Lung microvascular endothelial cell (primary cell): Measurements from ENCODE around the gene PCNX4. TPM values are rescaled to one million over a fixed set of nuclear protein-coding genes. Genes with fewer than 3 reads are reported as not detected.

ENCODE experiments used
- DNase-seq, 2 donors: peaks; one replicate each; pipeline versions ENCODE4 v3.0.0 to v3.0.0-alpha.2; 2010; ENCODE audit warnings: low read depth in 2 of 2
- total RNA-seq: library from RNA; depleted of rRNA; stranded (reverse); fragments of >200 nt; gene quantifications from 2 replicates; pipeline ENCODE4 v1.2.1, GENCODE V29; 2014

Gene PCNX4
- total RNA-seq, 1 donor from 2014 or later: 71.0 TPM

DNA sequence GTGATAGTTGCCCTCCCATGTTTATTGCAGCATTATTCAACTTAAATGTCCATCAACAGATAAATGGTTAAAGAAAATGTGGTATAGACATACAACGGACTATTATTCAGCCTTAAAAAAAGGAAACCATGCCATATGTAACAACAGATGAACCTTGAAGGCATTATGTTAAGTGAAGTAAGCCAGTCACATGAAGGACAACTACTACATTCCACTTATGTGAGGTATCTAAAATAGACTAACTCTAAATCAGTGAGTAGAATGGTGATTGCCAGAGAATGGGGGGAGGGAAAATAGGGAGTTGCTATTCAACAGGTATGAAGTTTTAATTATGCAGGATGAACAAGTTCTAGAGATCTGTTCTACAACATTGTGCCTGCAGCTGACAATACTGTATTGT is 10.1 kb downstream of the PCNX4 start:
- DNase-seq: no peak

DNA sequence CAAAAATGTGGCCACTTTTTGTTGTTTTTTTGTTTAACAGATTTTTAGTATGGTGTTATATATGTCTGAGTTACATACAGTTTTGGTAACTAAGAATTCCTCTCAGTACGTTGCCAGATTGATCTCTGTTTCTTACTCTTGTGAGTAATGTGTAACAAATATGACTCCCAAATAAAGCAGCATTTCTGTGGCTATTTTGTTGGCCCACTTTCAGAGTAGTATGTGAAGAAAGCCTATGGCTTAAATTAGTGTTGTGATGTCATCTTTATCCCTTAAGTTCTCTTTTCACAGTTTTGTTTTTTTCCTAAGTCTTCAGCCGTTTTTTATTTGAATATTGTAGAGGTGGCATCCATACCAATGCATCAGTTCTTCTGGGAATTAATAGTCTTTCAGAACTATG is 10.7 kb downstream of the PCNX4 start:
- no peak for DNase-seq

DNA sequence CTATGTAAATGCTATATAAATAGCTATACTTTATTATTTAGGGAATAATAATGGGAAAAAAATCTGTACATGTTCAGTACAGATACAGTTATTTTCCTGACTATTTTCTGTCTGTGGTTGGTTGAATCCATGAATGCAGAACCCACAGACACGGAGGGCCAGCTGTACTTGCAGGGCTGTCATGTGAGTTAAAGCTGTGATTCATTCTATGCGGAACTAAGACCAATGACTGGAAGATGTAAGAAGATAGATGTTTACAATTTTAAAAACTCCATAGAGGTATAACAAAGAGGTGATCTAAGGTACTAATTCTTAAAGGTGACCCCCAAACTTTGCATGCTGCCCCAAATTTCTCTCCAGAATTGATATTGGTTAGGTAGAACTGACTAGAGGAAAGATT is 14.6 kb downstream of the PCNX4 start:
- peak in 1 of 2 donors; percentile 12 for DNase-seq

DNA sequence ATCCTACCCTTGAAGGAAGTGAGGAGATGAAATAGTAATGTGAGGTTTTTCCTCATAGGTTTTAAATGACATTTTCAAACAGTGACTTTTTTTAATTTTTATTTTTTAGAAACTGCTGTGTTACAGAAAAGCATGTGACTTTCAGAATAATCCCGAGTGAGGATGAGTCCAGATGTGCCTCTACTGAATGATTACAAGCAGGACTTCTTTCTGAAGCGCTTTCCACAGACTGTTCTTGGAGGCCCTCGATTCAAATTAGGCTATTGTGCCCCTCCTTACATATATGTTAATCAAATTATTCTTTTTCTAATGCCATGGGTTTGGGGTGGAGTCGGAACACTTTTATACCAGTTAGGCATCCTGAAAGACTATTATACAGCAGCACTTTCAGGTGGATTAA is 15.8 kb downstream of the PCNX4 start:
- no peak for DNase-seq

DNA sequence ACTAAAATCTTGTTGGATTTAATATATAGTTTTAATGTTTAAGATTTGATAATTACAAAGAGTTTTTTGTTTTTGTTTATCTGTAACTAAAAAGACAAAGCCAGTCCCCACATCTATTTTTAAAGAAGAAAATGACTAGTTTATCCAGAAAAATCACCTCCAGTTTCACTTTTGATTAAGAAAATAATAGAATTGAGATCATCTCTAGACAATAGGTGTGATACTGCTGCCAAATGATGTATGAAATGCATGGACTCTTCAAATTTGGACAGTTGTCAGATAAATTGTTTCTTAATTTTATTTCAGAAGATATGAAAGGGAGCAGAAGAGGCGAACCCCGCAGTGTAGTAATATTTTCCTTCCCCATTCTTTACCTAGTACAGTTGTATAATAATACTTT is 20.0 kb downstream of the PCNX4 start:
- no peak for DNase-seq

DNA sequence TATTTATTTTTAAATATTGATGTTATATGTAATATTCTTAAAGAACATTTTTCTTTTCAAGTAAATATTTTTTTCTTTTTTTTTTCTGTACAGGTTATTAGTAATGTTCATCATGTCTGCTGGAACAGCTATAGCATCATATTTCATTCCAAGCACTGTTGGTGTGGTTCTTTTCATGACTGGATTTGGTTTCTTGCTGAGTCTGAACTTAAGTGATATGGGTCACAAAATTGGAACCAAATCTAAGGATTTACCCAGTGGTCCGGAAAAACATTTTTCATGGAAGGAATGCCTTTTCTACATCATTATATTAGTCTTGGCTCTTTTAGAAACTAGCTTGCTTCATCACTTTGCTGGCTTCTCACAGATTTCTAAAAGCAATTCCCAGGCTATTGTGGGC is 23.2 kb downstream of the PCNX4 start:
- no peak for DNase-seq

DNA sequence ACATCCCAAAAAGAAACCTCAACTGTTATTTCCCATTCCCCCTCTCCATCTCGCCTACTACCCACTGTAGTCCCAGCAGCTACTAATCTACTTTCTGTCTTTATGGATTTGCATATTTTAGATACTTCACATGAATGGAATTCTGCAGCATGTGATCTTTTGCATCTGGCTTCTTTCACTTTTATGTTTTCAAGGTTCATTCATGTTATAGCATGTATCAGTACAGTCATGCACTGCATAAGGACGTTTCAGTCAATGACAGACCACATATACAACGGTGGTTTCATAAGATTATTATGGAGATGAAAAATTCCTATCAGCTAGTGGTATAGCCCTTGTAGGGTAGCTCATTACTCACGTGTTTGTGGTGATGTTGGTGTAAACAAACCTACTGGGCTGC is 24.5 kb downstream of the PCNX4 start:
- DNase-seq: no peak

DNA sequence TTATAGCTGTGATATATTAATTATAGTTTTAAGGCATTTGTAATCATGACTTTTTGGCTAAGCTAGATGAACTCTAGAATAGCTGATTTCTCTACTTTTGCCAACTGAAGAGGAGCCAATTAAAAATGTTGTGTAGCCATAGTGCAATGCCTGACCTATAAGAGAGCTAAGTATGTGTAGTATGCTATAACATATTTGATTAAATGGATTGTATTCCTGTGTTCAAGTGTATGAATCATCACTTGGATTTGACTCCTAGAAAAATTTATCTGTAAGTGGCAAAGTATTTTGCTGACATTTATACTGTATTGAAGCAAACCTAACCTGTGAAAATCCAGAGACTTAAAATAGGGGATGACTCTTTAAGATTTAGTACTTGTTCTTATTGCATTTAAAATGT is 34.2 kb downstream of the PCNX4 start:
- no peak for DNase-seq

DNA sequence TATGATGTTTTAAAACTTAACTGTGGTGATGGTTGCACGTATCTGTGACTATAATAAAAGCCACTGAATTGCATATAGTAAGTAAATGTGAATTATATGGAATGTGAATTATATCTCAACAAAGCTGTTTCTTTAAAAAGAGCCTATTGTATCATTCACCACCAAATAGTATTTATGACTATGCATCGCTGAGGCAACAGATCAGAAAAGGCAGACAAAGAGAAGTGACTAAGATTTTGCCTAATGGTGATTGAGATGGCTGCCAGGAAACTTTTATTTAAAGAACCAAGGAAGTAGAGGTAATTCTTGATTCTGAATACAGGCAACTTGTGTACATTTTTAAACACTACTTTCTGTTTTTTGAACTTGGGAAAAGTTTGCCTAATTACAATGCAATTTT is 41.8 kb downstream of the PCNX4 start:
- no peak for DNase-seq

DNA sequence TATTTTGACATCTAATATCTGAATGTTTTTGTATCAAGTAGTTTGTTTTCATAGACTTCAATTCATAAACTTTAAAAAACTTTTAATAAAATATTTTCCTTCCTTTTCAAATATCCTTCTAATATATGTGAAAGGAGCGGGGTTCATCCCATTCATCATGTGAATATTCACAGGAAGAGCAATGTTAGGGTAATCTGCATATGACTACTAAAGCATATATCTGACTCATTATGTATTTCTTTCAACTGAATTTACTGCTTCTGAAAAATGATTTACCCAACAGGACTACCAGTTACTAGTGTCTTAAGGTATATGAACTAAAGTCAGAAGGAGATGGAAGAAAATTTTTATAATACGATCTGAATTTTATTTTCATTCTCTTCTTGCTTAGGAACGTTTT is 43.0 kb downstream of the PCNX4 start:
- no peak for DNase-seq

DNA sequence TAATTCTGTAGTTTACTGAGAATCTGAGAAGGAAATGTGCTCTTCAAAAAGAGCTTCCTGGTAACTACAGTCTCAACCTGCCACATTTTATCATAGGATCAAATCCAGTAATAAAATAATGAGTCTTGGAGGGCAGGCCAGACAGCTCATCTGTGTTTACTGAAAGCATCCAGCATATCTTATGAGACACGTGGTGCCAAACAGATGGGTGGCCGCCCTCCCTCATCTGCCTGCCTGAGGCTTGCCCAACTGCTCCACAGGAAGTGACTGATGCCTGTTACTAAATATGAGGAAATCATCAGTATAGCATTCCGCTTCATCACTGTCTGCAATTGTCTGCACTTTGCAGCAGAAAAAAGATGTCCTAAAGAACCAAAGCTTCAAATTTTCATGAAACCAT is 60.0 kb downstream of the PCNX4 start:
- DNase-seq: peak; percentile 80 to 88

DNA sequence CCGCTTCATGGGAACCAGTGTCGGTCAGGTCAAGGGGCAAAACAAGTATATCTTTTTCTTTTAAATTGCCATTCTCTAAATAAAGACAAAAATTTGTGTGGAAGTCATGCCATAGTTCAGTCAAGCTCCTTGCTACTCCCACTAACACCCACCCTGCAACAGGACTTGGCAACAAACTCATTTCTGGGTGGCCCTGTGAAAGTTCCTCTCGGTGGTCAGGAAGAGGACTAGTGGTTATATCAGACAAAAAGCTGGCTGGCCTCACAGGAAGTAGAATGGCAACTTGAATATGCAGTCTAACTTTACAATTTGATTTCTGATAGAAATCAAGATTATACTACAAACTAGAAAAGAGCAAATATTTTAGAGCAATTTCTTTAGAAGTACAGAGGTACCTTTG is 62.3 kb downstream of the PCNX4 start:
- DNase-seq: peak in 1 of 2 donors; percentile 10

DNA sequence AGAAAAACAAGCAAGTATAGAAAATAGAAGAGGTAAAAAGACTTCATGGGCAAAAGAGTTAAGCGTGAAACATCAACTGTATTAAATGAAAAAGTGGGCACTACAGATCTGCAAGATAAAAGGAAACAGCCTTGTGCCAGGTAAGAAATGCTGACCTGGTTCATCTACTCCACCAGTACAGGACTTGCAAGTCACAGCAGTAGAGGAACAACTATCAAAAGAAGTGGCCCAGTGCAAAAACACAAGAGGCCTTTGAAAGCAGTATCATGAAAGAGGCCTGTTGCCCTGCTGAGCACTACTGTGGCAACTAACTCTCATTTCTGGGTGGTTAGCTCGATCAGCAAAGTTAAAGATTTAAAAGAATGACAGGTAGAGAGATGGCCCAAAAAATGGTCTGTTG is 62.9 kb downstream of the PCNX4 start:
- DNase-seq: no peak

DNA sequence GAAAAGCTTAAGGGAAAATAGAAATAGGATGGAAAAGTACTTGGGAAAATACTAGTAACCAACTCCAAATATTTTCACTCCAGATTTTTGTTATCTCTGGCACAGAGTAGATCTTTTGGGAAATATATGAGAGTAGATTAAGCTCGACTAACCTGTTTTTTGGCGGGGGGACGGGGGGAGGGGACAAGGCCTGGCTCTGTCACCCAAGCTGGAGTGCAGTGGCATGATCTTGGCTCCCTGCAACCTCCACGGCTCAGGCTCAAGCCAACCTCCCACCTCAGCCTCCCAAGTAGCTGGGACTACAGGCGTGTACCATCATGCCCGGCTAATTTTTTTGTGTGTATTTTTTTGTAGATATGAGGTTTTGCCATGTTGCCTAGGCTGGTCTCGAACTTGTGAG is 68.7 kb downstream of the PCNX4 start:
- DNase-seq: no peak

DNA sequence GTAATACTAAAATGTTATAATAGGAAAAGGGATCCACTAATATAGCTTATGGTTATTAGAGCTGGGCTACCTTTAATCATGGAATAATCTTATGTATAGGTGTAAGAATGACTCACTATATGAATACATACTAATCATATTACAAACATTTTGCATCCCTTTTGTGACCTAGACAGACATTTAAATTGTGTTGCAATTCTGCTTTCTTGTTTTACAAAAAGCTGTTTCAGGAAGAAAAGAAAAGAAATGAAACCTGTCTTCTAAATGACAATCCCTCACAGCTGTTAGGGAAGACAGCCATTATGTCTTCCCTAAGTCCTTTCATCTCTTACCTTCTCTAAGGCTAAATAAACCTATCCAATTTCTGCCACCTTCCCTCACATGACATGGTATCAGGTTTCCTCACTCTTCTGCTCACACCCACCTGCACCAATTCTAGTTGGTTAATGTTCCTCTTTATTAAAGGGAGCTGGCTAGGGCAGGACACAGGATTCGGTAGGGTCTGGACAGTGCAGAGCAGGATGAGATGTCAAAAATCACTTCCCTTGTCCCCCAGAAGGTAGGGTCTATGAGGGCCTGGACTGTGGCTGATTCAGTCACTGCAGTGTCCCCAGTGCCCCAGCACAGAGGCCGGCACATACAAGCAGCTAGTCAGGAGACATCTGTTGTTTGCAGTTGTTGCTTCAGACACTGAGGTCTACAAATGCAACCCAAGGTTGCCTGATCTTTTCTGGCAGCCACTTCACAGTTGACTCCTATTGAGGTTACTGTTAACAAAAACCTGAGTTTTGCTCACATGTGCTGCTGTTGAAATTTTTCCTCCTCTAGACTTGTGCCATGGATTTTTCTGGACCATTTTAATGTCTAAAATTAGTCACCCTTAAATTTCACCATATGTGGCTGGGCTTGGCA is 69.7 kb downstream of the PCNX4 start:
- no peak for DNase-seq

DNA sequence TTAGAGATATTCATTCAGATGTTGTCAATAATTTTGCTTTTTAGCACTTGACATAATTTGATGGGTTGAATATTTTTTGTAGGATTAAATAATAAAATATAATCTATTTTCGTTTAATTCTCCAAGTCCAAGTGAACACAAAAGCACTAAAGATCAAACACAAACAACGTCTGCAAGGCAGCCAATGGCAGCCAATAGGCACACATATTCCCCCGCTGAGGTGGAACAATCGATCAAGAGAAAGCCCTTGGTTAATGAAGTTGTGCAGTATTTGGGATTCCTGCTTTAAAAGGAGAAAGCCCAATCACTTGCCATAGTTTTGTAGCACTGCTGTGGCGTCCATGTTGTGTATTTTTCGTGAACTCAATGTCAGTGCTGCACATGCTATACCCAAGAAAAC is 72.0 kb downstream of the PCNX4 start:
- DNase-seq: no peak

DNA sequence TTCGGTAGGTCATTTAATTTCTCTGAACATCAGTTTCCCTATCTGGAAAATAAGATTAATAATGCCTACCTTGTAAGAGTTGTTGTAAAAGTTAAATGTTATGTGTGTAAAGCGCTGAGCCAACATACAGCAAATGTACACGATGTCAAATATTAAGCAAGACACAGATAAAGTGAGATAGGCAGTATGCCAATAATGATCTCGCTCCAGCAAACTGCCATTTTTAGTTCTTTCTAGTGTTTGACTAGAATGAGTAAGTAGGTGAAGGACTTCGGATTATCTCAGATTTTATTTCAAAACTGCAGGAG is 72.6 kb downstream of the PCNX4 start:
- DNase-seq: peak in 1 of 2 donors; percentile 39

DNA sequence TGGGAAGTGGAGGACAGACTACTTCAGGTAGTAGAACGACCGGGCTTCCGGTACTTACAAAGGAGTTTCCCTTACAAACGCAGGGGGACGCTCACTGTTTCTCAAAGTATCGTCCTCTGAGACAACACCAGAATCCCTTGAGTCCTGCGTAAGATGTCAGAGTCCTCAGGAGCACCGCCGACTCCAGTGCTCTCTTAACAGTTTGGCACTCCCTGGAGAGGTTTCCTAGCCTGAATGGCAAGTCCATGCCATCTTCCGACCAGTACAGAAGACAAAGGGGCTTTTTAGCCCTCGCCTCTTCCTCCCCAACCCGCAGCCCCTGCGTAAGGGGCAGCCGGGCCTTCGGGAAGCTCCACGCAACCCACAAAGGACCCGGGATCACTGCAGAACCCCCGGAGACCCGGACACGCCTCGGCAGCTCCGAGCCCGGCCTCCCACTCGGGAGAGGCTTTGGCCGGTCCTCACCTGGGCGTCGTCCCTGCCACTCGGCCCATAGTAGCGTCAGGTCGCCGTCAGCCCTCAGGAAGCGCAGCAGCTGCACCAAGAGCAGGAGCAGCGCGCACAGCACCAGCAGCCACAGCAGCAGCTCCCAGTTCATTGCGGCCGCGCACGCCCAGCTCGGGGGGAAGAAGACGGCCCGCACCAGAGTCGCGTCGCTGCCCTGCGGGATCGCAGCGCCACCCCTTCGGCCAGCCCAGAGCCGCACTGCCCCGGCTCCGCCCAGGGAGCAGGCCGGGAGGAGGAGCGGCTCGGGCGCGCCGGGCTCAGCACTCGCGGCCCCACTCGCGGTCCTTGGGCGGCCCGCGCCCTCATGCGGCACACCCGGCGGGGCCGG is 73.2 kb downstream of the PCNX4 start, which contains the start of gene DHRS7:
Gene DHRS7 (minus strand): TSS at position 687 of the 835 bp plus-strand sequence. CDS start 89 bp downstream, at position 598.
- DNase-seq: peak; percentile 73 to 89

DNA sequence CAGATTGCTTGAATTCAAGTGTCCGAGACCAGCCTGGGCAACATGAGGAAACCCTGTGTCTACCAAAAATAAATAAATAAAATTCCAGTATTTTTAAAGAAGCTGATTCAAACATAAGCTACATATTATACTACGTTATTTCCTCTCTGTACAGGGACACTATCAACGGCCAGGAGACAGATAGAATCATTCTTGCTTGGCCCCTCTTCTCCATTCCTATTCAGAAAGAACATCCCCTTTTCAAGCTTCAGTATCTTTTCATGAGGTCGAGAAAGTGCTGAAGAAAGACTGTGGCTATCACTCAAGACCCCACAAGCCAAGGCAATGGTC is 73.8 kb downstream of the PCNX4 start:
- DNase-seq: no peak

DNA sequence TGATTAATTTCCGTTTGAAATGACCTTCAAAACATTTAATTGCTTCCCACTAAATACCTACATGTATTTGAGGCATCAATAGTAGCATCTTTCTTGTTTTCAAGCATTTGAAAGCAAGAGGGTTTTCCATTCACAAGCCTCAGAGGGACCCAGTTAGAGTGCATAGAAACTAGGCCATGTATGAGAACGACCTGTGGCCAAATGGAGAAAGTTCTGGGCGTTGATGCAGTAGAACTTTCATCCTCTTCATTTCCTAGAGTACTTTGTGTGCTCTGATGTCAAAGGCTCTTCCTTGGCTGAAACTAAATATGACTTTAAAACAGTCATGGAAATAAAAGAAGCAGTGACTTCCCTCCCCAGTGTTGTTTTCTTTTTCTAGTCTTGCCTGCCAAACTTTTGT is 74.4 kb downstream of the PCNX4 start:
- no peak for DNase-seq

DNA sequence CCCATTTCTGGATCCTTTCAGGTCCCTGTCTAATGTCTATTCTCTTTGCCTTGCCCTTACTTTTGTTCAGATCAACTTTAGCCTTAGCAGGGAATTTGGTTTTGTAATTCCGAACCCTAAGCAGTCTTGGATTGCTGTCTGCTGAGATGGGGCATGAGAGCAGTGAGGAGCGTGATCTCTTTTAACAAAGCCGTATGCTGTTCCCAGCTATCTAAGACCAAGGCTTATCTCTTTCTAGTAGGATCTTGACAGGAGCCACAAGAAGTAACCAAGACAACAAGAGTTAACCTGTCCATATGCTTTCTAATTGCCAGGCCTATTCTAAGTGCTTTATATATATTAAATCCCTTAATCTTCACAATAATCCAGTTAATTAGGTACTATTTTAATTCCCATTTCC is 78.0 kb downstream of the PCNX4 start:
- no peak for DNase-seq

DNA sequence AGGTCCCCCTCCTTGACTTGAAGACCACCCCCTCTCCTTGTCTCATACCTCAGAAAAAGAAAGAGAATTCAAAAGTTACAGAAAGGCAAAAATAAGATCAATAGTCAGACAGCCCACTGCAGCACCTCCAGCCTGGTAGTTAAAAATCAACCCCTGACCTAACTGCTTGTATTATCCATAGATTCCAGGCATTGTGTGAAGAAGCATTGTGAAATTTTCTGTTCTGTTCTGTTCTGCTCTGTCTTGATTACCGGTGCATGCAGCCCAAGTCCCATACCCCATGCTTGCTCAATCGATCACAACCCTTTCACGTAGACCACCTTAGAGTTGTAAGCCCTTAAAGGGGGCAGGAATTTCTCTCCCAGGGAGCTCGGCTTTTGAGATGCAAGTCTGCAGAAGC is 79.2 kb downstream of the PCNX4 start:
- DNase-seq: no peak

DNA sequence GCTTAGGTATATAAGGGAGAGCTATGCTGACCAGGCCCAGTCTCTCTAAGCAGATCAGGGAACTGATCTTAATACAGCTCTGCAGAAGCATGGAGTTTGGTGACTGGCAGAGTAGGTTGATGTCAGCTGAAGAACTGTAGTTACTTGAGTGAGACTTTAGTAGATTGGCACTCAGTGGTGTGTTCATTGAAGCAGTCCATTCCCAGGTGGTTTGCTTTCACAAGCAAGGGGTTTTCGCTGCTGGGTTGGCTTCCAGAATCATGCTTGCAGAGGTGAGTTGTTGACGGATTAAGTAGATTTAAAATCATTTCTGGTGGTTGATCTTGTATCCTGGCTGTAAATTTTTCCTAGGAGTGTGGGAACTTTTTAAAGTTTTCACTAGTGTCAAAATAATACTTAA is 80.0 kb downstream of the PCNX4 start:
- no peak for DNase-seq
